HAP-1 (cell line): ENCODE measurements around the gene UST.

Experiments
- DNase-seq, 2 experiments: peaks; one replicate each; pipeline ENCODE4 v3.0.0-alpha.2; 2016 to 2020; ENCODE audit warnings: low spot score in 2 of 2
- H3K27me3 ChIP-seq: fragments of 250-450 bp; sonication (Bioruptor Pico); 2 replicates; pipeline ENCODE4 v1.5.1; 2020; ENCODE audit warnings: low read depth, mild to moderate bottlenecking, moderate library complexity
- H3K36me3 ChIP-seq: fragments of 250-450 bp; sonication (Bioruptor Pico); replicated peaks from 2 replicates; pipeline ENCODE4 v1.5.1; 2020; ENCODE audit warnings: mild to moderate bottlenecking
- H3K4me1 ChIP-seq: fragments of 250-450 bp; sonication (Bioruptor Pico); 2 replicates; pipeline ENCODE4 v1.5.1; 2020; ENCODE audit warnings: mild to moderate bottlenecking
- H3K4me3 ChIP-seq: fragments of 250-450 bp; sonication (Bioruptor Pico); 2 replicates; pipeline ENCODE4 v1.5.1; 2020; ENCODE audit warnings: mild to moderate bottlenecking, moderate library complexity
- H3K9me3 ChIP-seq: fragments of 250-450 bp; sonication (Bioruptor Pico); 2 replicates; pipeline ENCODE4 v1.5.1; 2020; ENCODE audit warnings: mild to moderate bottlenecking, moderate library complexity
- in situ Hi-C: fragments of 300-500 bp; cut with MboI; formaldehyde crosslinking; loops from 3 replicates; pipeline ENCODE4 v1.14.3; 2020; ENCODE audit warnings: low sequenced_read_pairs, inconsistent platforms, mixed read lengths

The UST gene

GRCh38 chr6:149074832-149075258, 328.0 kb downstream of the UST start:
- in situ Hi-C loops = loop anchor here (25.0 kb wide), 2 partner anchors 437 to 837 kb away; partner anchors contain the start of gene RAET1G
- H3K27me3 ChIP-seq = no peaks in the 10 kb centered on the region

GRCh38 chr6:149075616-149076354, 329.0 kb downstream of the UST start:
- Histone ChIP-seq H3K9me3 (no peaks in the 10 kb centered on the region), H3K27me3 (no peaks in the 10 kb centered on the region), H3K4me3 (no peak overlapping the region), H3K36me3 (no peaks in the 10 kb centered on the region), H3K4me1 (no peaks in the 10 kb centered on the region)
- no peak for DNase-seq
- in situ Hi-C loops = loop anchor here (25.0 kb wide), 1 partner anchor 437 kb away; no protein-coding TSS in a partner anchor

More at GRCh38 chr6:149074832-149075258, 328.0 kb downstream of the UST start:
- no peak for DNase-seq
- no peaks in the 10 kb centered on the region for H3K9me3 ChIP-seq
- H3K4me3 ChIP-seq = no peak overlapping the region
- no peaks in the 10 kb centered on the region for H3K4me1 ChIP-seq
- no peaks in the 10 kb centered on the region for H3K36me3 ChIP-seq

GRCh38 chr6:149076355-149076734, 329.5 kb downstream of the UST start:
- in situ Hi-C loops = loop anchor here (25.0 kb wide), 1 partner anchor 436 kb away; no protein-coding TSS in a partner anchor
- Histone ChIP-seq H3K36me3 (no peaks in the 10 kb centered on the region), H3K27me3 (no peaks in the 10 kb centered on the region), H3K9me3 (no peaks in the 10 kb centered on the region), H3K4me1 (no peaks in the 10 kb centered on the region), H3K4me3 (no peak overlapping the region)
- DNase-seq = no peak

- Histone ChIP-seq H3K27me3 (no peaks in the 10 kb centered on the region), H3K9me3 (no peaks in the 10 kb centered on the region), H3K36me3 (no peaks in the 10 kb centered on the region), H3K4me1 (no peaks in the 10 kb centered on the region), H3K4me3 (no peak overlapping the region)
- in situ Hi-C loops = loop anchor here (25.0 kb wide), 1 partner anchor 435 kb away; no protein-coding TSS in a partner anchor
- DNase-seq = no peak
Measured at GRCh38 chr6:149077208-149077607, 330.4 kb downstream of the UST start.

GRCh38 chr6:149078211-149078782, 331.5 kb downstream of the UST start:
- DNase-seq = no peak
- H3K4me3 ChIP-seq = no peak overlapping the region
- no peaks in the 10 kb centered on the region for H3K27me3 ChIP-seq
- no peaks in the 10 kb centered on the region for H3K4me1 ChIP-seq
- H3K9me3 ChIP-seq = no peaks in the 10 kb centered on the region
- H3K36me3 ChIP-seq = no peaks in the 10 kb centered on the region
- in situ Hi-C loops = loop anchor here (25.0 kb wide), 1 partner anchor 434 kb away; no protein-coding TSS in a partner anchor

- in situ Hi-C loops = loop anchor here (25.0 kb wide), 1 partner anchor 433 kb away; no protein-coding TSS in a partner anchor
- no peaks in the 10 kb centered on the region for H3K4me1 ChIP-seq
- no peaks in the 10 kb centered on the region for H3K36me3 ChIP-seq
- no peaks in the 10 kb centered on the region; the same call in 1 of the 2 replicates for H3K27me3 ChIP-seq
- H3K4me3 ChIP-seq = no peak overlapping the region
- no peak for DNase-seq
- no peaks in the 10 kb centered on the region for H3K9me3 ChIP-seq
Measured at GRCh38 chr6:149079456-149079855, 332.6 kb downstream of the UST start.

- in situ Hi-C loops = loop anchor here (5.0 to 25.0 kb wide), 2 partner anchors 347 to 432 kb away; no protein-coding TSS in a partner anchor
- no peak for DNase-seq
Measured at GRCh38 chr6:149079911-149080491, 333.2 kb downstream of the UST start.

GRCh38 chr6:149080511-149080910, 333.7 kb downstream of the UST start:
- no peak for DNase-seq
- Histone ChIP-seq H3K36me3 (no peaks in the 10 kb centered on the region), H3K4me1 (no peaks in the 10 kb centered on the region; the same call in 1 of the 2 replicates), H3K27me3 (peaks cover 2% of the 10 kb centered on the region; the same call in 1 of the 2 replicates), H3K4me3 (no peak overlapping the region), H3K9me3 (no peaks in the 10 kb centered on the region)
- in situ Hi-C loops = loop anchor here (5.0 to 25.0 kb wide), 2 partner anchors 347 to 432 kb away; no protein-coding TSS in a partner anchor

More at GRCh38 chr6:149079911-149080491, 333.2 kb downstream of the UST start:
- Histone ChIP-seq H3K4me3 (no peak overlapping the region), H3K9me3 (no peaks in the 10 kb centered on the region), H3K36me3 (no peaks in the 10 kb centered on the region), H3K4me1 (no peaks in the 10 kb centered on the region), H3K27me3 (no peaks in the 10 kb centered on the region; the same call in 1 of the 2 replicates)

GRCh38 chr6:149081281-149081680, 334.5 kb downstream of the UST start:
- Histone ChIP-seq H3K4me3 (no peak overlapping the region), H3K36me3 (no peaks in the 10 kb centered on the region), H3K9me3 (no peaks in the 10 kb centered on the region), H3K27me3 (peaks cover 2% of the 10 kb centered on the region; the same call in 1 of the 2 replicates), H3K4me1 (no peaks in the 10 kb centered on the region; the same call in 1 of the 2 replicates)
- DNase-seq = no peak
- in situ Hi-C loops = loop anchor here (5.0 to 25.0 kb wide), 2 partner anchors 346 to 431 kb away; no protein-coding TSS in a partner anchor

- Histone ChIP-seq H3K27me3 (peaks cover 2% of the 10 kb centered on the region; the same call in 1 of the 2 replicates), H3K36me3 (no peaks in the 10 kb centered on the region), H3K4me1 (no peaks in the 10 kb centered on the region; the same call in 1 of the 2 replicates), H3K9me3 (no peaks in the 10 kb centered on the region), H3K4me3 (no peak overlapping the region)
- in situ Hi-C loops = loop anchor here (5.0 to 25.0 kb wide), 2 partner anchors 345 to 430 kb away; no protein-coding TSS in a partner anchor
- DNase-seq = peak; percentile 66 to 87
Measured at GRCh38 chr6:149082320-149082719, 335.5 kb downstream of the UST start.

GRCh38 chr6:149084026-149084425, 337.2 kb downstream of the UST start:
- Histone ChIP-seq H3K36me3 (no peaks in the 10 kb centered on the region), H3K4me1 (no peaks in the 10 kb centered on the region; the same call in 1 of the 2 replicates), H3K9me3 (no peaks in the 10 kb centered on the region), H3K4me3 (no peak overlapping the region), H3K27me3 (peaks cover 2% of the 10 kb centered on the region; the same call in 1 of the 2 replicates)
- in situ Hi-C loops = loop anchor here (5.0 to 25.0 kb wide), 2 partner anchors 343 to 428 kb away; no protein-coding TSS in a partner anchor
- no peak for DNase-seq

- Histone ChIP-seq H3K9me3 (no peaks in the 10 kb centered on the region), H3K4me1 (no peaks in the 10 kb centered on the region; the same call in 1 of the 2 replicates), H3K4me3 (no peak overlapping the region), H3K36me3 (no peaks in the 10 kb centered on the region), H3K27me3 (peaks cover 2% of the 10 kb centered on the region; the same call in 1 of the 2 replicates)
- in situ Hi-C loops = loop anchor here (5.0 to 25.0 kb wide), 2 partner anchors 342 to 427 kb away; no protein-coding TSS in a partner anchor
- no peak for DNase-seq
Measured at GRCh38 chr6:149084808-149085556, 338.2 kb downstream of the UST start.
